Right renal pelvis (tissue), 4 donors: ENCODE data around the gene HKDC1. TPM values are rescaled to one million over a fixed set of nuclear protein-coding genes. Genes with fewer than 3 reads are reported as not detected.
"Not testable (repeated sequence)": the region's sequence is repeated elsewhere in the genome, so short reads cannot be mapped to it uniquely, and the experiment has no call there.

ENCODE experiments used
- DNase-seq, 4 donors: peaks; one replicate each; pipeline ENCODE4 v3.0.0-alpha.2; 2013; ENCODE audit warnings: low read depth in 4 of 4, low spot score in 3 of 4, missing footprints in 1 of 4
- polyA plus RNA-seq, 4 donors: library from polyadenylated mRNA; unstranded; fragments of 120-200 nt; gene quantifications; one replicate each; pipeline ENCODE4 v1.2.1, GENCODE V29; 2013; ENCODE audit not compliant: insufficient read length in 4 of 4

HKDC1 gene, protein sequence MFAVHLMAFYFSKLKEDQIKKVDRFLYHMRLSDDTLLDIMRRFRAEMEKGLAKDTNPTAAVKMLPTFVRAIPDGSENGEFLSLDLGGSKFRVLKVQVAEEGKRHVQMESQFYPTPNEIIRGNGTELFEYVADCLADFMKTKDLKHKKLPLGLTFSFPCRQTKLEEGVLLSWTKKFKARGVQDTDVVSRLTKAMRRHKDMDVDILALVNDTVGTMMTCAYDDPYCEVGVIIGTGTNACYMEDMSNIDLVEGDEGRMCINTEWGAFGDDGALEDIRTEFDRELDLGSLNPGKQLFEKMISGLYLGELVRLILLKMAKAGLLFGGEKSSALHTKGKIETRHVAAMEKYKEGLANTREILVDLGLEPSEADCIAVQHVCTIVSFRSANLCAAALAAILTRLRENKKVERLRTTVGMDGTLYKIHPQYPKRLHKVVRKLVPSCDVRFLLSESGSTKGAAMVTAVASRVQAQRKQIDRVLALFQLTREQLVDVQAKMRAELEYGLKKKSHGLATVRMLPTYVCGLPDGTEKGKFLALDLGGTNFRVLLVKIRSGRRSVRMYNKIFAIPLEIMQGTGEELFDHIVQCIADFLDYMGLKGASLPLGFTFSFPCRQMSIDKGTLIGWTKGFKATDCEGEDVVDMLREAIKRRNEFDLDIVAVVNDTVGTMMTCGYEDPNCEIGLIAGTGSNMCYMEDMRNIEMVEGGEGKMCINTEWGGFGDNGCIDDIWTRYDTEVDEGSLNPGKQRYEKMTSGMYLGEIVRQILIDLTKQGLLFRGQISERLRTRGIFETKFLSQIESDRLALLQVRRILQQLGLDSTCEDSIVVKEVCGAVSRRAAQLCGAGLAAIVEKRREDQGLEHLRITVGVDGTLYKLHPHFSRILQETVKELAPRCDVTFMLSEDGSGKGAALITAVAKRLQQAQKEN
- 10 to 100 TPM; 15.3 to 18.6 (median 16.0) TPM for polyA plus RNA-seq

DNA sequence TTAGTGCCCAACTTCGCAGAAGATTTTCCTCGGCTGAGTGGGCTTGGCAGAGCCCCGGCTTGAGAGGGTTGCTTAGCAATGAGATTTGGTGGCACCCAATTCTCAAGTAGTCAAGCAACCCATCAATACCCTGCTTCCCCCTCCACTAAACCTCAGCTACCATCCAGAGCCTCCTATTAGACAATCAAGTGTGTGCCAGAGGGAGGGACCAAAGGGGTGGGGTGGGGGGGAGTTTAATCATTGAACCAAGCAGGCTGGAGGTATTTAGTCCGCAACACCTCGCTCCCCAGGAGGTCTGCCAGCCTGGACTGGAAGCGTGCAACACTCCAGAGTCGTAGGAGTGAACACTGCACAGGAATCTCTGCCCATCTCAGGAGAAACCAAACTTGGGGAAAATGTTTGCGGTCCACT lies at the start of gene HKDC1:
Gene HKDC1 (plus strand): TSS at position 292 of the 411 bp plus-strand sequence. CDS start 104 bp downstream, at position 396.
- DNase-seq, result peak in 2 of 4 donors; percentile 30 to 52

DNA sequence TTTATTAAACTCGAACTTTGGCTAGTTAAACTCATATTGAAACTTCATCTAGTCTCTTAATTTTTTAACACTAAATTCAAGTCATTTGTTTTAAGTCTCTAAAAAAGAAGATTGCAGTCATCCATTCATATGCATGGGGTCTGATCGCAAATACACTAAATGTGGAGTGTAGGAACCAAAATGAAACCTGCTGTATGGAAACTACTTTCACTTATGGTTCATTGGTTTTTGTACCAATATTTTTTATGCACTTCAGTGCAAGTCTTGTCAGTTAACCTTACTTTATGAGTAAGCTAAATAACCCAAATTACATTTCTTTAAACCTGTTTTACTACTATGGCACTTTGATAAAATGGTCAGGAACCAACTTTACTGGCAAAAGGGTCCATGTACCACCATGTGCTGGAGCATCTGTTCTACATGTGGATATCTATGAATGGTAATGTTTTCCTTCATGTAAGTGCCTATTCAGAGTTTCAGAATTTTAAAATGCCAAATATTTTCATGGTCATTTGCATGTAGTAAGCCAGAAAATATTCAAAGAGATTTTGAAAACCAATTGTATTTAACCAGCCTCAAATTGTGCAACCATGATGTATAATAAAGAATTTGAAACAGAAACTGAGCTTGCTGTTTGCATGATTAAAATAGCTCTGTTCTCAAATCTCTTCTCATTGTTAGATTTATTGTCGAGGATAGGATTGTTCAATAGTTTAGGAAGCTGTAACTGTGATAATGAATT lies 47.7 kb upstream of the HKDC1 start:
- DNase-seq, result no peak

DNA sequence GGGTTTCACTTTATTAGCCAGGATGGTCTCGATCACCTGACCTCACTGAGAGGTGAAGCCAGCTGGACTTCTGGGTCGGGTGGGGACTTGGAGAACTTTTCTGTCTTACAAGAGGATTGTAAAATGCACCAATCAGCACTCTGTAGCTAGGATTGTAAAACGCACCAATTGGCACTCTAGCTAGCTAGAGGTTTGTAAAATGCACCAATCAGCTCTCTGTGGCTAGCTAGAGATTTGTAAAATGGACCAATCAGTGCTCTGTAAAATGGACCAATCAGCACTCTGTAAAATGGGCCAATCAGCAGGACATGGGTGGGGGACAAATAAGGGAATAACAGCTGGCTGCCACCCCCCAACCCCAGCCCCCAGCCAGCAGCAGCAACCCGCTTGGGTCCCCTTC lies 44.8 kb upstream of the HKDC1 start:
- DNase-seq, result not testable (repeated sequence)

DNA sequence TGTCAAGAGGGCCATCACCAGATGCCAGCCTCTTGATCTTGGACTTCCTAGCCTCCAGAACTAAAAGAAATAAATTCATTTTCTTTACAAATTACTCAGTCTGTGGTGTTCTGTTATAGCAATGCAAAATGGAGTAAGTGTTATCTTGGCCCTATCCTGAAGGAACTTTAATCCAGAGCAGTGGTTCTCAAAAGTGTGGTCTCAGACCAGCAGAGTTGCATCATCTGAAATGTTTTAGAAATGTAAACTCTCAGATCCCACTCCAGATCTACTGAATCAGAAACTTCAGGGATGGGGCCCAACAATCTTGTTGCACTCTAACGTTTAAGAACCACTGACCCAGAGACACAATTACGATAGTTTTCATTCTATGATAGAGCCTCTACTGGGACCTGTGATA lies 43.3 kb upstream of the HKDC1 start:
- no peak for DNase-seq

DNA sequence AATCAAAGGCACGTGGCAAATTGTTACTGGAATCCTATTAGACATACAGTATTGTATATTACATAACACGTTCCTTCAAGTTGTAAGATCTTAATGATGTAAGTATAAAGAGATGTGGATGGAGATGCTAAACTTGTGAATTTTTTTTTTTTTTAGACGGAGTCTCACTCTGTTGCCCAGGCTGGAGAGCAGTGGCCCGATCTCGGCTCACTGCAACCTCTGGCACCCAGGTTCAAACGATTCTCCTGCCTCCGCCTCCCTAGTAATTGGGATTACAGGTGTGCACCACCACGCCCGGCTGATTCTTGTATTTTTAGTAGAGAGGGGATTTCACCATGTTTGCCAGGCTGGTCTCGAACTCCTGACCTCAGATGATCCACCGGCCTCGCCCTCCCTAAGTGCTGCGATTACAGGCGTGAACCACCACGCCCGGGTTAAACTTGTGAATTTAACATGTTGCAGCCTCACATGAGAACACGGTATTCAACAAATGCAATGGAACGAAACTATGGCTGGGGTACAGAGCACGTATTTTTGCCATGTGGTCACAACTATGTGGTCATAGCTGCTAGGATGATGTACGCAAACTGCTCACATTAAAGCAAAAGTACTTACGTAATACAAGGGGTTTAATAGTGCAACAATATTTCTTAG lies 40.9 kb upstream of the HKDC1 start:
- no peak for DNase-seq

DNA sequence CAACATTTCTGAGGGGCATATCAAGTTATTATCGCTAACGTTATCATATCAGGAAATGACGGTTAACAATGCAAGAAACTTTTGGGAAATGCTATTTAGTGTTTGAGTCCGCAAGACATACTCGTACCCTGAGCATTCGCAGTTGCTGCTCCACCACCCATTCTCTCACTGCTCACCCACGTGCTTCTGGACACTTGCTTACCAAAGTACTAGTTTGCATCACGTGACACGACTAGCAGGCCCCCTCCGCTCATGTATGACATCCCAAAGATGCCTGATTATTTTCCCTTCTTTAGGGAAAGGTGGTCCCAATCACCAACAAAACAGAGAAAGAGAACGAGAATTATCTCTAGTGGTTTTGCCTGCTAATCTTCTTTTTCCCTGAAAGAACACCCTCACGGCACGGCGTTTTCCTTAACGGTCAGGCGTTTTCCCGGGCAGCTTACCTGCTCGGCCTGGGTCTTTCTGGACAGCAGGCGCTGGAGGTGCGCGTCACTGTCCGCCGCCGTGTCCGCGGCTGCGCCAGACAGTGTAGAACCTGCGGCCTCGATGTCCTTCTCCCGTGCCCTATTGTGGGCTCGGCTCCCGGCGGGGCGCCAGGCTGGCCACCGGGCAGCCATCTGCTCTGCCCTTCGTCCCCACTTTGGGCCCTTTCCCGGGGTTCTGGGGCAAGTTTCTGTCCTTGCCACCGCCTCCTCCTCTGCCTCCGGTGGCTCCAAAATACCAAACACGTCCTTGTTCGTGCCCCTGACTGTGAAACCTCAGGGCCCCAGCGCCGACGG lies 40.2 kb upstream of the HKDC1 start, which contains the start of gene SUPV3L1:
Gene SUPV3L1 (plus strand): TSS at position 492 of the 782 bp plus-strand sequence. CDS start 58 bp downstream, at position 550.
- peak; percentile 88 to 92 (median 91) for DNase-seq

DNA sequence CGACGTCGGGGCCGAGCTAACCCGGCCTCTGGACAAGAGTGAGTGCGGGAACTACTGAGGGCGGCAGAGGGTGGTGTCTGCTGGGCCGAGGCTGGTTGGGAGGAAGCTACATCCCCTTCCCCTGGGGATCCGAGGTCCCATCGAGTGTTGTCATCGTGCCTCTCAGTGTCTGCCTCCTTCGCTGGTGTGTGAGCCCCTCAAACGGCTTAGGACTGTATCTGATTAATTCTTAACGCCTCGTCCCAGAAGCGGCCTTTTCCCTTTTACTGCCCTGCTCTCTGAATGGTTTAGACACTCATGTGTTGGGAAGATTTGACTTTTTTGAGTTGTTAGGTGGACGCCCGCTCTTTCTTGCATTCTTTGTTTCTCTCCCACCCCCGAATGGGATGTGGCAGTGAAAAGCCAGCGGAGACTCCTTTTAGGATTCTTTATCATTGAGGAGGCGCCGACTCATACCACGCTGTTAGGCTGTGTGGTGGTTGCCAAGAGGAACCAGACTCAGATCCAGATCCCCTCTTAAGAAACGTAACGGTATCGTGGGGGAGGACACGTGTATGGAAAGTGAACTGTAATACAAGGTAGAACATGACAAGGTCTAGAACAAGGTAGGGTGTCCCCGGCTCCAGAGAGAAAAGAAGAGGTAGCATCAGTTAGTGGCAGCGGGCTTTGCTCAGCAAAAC lies 39.5 kb upstream of the HKDC1 start:
- peak in 1 of 4 donors; percentile 1 for DNase-seq

DNA sequence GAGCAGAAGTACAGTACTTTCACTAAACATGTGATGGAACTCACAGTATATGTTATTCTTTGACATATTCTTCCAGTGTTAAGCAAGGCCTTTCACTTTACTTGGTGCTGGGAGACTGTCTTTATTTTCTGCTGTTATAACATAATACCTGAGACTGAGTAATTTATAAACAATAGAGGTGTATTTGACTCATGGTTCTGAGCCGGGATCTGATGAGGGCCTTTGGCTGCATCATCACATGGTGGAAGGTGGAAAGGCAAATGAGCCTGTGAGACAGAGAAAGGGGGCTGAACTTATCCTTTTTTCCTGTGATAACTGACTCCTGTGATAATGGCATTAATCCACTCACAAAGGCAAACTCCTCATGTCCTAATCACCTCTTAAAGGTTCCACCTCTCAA lies 38.7 kb upstream of the HKDC1 start:
- no peak for DNase-seq

DNA sequence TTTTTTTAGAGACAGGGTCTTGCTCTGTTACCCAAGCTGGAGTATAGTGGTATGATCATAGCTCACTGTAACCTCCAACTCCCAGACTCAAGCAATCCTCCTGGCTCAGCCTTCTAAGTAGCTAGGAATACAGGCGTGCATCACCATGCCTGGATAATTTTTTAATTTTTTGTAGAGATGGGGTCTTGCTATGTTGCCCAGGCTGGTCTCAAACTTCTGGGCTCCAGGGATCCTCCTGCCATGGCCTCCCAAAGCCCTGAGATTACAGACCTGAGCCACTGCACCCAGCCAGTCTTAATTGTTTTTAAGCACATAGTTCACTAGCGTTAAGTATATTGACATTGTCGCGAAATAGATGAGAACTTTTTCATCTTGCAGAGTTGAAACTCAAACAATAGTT lies 38.1 kb upstream of the HKDC1 start:
- no peak for DNase-seq

DNA sequence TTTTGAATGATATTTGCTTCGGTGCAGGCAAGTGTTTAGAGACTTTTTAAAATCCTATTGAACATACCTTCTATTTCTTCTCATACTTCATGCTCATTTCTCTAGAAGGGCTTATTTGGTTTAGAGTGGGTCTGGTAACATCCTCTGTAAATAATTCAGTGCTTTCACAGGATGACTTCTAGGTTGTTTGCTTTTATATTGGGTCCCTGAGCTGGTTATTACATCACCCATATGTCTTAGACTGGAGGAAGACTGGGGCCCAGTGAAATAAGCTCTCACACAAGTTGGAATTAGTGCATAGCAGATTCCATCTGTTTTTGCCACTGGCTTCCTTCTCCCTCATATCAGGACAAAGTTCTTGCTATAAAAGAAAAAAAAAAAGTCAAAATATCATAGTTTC lies 33.6 kb upstream of the HKDC1 start:
- no peak for DNase-seq

DNA sequence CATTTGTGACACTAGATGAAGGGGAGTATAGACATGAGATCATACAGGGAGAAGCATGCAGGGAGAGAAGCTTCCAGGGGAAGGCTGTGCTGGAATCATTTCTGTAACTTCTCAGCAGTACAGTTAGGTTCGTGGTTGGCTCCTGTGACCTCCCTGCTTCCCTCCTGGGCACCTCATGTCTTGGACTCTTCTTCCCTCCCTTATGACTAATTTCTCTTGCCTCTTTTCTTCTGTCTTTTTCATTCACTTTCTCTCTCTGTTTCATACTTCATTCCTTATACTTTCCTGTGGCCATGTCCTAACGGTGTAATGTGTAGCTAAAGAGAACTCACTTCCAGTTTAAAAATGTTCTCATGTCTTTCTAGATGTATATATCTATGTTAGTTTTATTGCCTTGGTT lies 19.1 kb upstream of the HKDC1 start:
- DNase-seq, result no peak

DNA sequence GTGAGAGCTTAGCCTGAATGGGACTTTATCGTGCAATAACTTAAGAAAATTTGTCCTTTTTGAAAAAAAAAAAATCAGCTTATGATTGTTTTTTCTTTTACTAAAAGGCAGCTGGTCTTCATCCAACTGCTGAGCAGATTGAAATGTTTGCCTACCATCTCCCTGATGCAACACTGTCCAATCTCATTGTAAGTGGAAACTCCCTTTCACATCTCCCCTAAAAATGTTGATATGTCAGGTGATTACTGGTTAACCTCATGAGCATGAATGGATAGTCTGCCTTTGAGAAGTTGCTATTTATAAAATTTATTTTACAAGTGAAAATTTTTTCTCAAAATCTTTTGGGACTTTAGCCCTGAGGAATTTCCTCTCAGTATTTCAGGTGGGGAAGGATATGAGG lies 17.8 kb upstream of the HKDC1 start:
- DNase-seq, result no peak

DNA sequence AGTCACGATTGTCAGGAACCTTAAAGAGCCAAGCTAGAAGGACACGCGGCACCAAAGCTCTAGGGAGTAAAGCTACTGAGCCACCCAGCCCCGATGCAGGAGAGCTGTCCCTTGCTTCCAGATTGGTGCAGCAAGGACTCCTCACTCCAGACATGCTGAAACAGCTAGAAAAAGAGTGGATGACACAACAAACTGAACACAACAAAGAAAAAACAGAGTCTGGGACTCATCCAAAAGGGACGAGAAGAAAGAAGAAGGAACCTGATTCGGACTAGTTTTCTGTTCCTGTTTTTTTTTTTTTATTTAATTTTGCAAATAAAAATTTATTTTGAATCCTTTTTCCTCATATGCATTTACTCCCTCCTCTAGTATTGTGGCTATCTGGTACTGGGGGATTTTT lies 11.4 kb upstream of the HKDC1 start:
- no peak for DNase-seq

DNA sequence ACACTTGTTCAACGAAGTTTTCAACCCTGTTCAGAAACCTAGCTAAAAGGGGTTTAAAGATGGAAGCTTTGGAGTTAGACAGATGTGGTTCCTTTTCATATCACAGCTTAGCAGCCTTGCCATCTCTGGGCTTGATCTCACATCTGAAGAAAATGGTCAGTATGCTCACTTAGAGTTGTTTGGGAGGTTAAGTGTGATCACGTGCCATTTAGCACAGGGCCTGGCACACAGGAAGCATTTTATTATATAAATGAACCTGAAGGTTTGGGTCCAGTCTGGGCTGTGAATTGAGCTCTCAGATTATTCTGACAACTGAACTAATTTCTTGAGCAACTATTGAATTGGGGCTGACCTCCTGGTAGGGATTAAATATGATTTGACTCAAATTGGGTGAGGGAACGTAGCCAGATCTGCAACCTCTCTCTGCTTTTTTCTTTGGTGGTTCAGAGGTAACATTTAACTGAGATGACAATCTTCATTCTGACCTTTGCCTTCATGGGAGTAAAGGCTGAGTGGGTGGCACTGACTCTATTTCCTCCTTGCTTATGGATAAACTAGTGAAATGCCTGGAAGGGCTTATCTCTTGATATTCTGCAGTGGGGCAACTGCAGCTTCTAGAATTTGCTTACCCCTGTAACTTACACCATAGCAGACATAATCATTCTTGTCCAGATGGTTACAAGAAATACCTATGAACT lies 10.2 kb upstream of the HKDC1 start:
- no peak for DNase-seq

DNA sequence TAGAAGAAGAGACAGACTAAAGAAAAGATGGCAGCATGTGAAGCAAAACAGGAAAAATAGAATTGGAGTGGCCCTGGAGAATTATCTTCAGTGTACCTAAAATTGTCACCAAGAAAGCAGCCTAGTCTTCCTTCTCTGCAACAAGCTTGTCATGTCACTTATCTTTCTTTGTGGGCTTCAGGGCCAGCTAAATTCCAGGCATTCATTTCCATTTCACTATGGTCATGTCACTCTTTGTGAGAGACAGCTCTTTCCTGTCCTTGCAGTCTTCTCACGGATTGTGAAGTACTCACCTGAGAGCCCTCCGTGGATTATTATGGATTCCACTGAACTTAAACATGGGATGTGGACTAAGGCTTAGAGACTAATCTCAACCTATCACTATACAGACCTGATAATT lies 9.0 kb upstream of the HKDC1 start:
- no peak for DNase-seq

DNA sequence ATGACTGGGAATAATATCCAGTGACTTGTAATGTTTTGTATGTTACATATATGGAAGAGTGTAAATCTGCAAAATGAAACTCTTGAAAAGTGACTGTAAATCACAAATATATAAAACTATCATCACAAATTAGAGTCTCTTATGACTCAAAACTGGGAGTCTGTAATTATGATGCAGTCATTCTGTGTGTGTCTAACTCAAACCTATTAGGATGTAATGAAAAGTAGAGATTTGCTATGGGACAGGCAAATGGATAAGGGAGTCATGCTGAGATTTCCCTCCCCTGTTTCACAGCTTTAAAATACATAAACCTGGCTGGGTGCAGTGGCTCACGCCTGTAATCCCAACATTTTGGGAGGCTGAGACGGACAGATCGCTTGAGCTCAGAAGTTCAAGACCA lies 8.6 kb upstream of the HKDC1 start:
- no peak for DNase-seq

DNA sequence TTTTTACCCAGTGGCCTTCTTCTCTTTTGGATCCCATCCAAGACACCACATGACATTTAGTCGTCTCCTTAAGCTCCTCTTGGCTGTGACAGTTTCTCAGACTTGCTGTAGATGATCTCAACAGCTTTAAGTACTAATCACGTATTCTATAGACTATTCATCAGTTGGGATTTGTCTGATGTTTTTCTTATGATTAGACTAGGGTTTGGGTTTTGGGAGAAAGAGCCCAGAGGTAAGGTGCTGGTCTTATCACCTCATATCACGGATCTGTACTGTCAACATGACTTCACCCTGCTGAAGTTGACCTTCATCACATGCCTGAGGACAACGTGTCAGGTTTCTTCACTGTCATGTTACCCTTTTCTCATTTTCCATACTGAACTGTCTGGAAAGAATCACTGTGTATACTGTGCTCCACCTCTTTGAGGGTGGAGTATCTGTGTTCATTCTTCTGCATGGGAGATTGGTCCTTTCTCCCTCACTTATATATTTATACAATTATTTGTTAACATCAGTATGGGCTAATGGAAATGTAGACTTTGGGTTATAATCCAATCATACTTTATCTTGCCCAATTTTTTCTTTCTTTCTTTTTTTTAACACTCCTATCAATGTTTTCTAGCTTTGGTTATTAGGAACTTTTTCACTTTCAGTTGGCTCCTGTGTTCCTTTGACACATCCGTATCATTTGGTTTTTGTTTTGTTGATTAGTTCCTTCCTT lies 6.4 kb upstream of the HKDC1 start:
- DNase-seq, result no peak
